ENCODE measurements around the gene FBXO46. TPM values are rescaled to one million over a fixed set of nuclear protein-coding genes. Genes with fewer than 3 reads are reported as not detected.

Gene FBXO46, protein sequence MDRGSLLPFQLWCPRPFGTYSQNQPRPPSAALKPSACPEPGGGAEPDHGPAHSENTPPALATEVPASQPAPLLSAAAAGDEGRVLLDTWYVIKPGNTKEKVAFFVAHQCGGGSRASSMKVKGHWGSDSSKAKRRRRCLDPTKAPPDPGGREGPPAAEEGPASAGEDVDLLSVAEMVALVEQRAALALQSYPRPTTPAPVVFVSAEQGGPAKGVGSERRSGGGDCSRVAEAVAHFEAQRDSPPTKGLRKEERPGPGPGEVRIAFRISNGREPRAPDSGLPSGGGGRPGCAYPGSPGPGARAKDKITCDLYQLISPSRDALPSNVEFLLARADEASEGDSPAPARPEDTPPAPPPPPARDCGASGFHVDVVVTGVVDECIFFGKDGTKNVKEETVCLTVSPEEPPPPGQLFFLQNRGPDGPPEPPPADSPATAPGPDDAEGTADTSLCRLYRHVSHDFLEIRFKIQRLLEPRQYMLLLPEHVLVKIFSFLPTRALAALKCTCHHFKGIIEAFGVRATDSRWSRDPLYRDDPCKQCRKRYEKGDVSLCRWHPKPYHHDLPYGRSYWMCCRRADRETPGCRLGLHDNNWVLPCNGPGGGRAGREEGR
- total RNA-seq (2022; extraction: Qiagen RNA extraction) = 7.8 to 11.1 TPM (median 9.7 TPM) in 5 replicates

GRCh38 chr19:45730368-45731288, at the start of gene FBXO46:
FBXO46 (minus strand) TSS chr19:45730896; CDS start chr19:45713495, 17,401 bp downstream.

DNA sequence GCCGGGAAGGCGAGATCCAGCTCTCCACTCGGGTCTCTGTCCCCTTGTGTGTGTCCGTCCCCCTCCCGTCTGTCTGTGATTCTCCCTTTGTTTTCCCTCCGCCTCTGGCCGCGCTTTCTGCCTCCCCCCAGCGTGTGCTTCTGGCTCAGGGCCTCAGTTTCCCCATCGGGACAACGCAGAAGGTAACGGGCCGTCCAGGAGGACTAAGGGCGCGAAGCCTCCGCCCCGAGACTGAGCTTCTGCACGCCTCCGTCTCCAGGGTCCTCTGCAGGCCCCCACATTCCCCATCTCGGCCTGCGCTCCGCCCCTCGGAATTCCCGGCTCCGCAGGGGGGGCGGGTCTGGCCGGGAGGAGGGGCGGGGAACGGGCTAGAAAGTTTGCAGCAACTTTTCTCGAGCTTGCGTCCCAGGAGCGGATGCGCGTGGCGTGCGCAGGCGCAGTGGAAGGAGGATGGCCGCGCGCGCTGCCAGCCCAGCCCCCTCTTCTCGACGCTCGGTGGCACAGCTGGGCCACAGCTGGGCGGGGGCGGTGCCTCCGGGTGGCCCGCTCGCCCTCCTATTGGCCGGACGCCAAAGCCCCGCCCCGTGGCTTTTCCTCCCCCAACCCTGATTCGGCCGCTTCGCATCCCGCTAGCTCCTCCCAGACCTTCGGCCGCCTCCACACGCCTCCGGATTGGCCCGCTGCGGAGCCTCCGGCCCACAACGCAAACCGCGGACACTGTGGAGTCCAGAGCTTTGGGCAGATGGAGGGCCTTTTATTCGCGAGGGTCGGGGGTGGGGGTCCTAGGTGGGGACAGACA, 38.5 kb upstream of the FBXO46 start, which contains the start of gene SIX5:
SIX5 (minus strand) TSS at position 269 of the 799 bp plus-strand sequence. CDS start 408 bp downstream, outside the sequence.

DNA sequence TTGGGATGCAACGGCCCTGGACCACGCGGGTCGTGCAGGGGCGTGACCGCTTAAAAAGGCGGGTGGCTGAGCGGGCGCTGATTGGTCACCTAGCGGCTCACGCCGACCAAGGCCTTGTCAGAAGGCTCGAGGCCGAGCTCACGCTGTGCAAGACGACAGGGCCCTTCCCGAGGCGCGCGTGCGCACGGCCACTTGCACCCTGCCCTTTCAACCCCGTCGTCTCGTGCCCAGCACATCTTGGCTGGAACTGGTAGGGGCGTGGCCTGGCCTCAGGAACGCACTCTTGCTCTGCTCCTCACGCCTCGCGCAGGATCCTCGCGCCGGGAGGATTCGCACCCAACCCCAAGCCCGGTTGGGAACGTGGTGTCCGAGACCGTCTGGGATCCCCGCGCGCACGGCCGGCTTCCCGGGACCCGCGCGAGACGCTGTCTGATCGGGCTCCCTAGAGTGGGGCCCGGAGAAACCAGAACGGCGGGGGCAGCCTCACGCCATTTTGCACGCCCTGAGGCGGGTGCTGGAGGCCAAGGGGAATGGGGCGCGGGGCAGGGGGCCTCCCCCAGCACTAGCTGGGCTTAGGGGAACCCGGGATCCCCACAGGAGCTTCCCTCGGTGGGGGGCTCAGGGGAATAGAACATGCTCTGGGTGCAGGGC, 2.6 kb upstream of the FBXO46 start, which contains the start of gene MEIOSIN:
MEIOSIN (plus strand) TSS at position 280 of the 651 bp plus-strand sequence. CDS start 1,938 bp downstream, outside the sequence.

DNA sequence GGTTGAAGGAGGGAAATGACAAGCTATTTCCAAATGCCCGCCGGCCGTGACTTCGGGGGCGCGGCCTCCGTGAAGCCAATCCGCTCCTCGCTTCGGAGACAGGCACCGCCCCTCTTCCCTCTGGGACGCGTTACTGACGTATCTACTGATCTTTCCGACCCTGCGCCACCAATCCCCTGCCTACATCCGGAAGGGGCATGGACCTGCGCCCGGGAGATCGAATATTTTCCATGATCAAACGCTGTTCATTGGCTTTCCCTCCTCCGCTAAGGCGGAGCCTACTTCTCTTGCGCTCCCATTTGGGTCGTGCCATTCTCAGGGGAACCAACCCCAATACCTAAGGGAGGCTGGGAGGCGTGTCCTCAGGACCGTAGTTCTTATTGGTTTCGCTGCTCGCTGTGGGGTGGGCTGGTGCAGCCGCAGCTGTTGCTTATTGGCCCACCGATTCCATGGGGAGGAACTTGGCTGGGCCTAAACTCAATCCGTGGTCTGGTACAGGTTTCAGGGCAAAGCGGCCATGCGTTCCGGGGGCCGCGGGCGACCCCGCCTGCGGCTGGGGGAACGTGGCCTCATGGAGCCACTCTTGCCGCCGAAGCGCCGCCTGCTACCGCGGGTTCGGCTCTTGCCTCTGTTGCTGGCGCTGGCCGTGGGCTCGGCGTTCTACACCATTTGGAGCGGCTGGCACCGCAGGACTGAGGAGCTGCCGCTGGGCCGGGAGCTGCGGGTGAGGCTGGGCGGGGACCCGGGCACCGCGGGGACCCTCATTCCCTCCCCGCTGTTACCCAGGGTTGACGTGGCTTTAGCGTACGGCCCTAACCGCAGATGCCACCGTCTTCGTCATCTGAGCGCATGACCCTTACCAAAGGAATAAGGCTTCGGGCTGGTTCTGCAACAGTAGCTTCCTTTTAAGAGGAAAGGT, 38.2 kb downstream of the FBXO46 start, which contains the start of gene QPCTL:
QPCTL (plus strand) TSS at position 480 of the 919 bp plus-strand sequence; CDS start at position 518, 38 bp downstream.

DNA sequence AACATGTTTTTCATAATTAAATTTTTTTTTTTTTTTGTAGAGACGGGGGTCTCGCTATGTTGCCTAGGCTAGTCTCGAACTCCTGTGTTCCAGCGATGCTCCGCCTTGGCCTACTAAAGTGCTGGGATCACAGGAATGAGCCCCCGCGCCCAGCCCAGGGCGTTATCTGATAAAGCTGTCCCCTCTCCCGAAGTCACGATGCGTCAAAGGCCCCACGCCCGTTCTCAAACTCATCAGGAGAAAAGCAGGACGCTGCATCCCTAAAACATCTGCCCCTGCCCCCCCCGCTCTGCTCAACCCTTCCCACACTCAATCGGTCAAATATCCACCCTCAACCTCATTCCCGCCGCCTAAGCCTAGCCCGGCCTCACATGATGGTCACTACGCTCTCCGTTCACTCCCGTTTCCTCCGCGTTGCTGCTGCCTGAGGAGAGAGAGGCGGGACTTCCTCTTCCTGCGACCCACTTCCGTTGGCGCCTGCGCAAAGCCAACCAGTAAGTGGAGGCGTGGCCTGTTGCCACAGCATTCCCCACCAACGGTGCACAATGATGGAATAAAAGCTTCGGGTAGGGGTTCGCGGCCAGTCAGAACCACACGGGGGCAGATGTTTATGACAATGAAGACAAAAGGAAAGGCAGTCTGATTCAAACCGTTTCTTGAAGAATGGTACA, 39.0 kb downstream of the FBXO46 start, which contains the start of gene SNRPD2:
SNRPD2 (minus strand) TSS at position 438 of the 671 bp plus-strand sequence; CDS start at position 373, 65 bp downstream.

DNA sequence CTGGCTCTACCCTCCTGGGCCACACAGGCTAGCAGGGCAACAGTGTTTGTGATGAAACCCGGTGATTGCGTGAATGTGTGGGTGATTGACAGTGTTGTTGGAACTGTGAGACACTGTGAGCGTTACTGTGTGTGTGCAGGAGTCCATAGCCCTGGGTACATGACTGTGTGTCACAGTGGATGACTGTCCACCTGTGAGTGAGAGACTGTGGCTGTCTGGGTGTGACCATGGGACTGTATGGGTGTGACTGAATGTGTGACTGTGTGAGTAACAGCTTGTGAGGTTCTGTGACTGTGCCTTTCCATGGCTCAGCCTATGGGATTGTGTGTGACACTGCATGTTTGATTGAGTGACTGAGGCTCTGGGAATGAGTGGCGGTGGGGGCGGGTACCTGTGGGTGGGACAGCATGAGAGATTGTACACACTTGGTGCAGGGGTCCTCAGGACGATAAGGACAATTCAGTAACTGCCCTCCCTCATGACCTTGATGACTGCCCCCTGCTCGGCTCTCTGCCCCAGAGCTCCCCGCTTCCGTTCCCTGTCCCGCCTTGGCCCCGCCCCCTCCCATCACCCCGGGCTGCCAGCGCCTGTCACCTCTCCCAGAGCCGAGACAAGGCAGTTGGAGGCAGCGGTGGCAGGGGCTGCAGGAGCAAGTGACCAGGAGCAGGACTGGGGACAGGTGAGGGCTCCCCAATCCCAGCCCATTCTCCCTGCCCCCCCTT, 62.9 kb downstream of the FBXO46 start, which contains the start of gene GIPR:
GIPR (plus strand) TSS at position 602 of the 722 bp plus-strand sequence. CDS start 1,300 bp downstream, outside the sequence.

Other genes with a start within 250 kb of the FBXO46 start
- 11.7 to 14.4 TPM (median 12.6 TPM) in 5 replicates for gene RTN2, start 233.8 kb downstream of the FBXO46 start, total RNA-seq (2022; extraction: Qiagen RNA extraction)
- 6.2 to 9.9 TPM (median 6.9 TPM) in 5 replicates for gene PPM1N, start 232.5 kb downstream of the FBXO46 start, total RNA-seq (2022; extraction: Qiagen RNA extraction)
- gene VASP, start 223.4 kb downstream of the FBXO46 start, total RNA-seq (2022; extraction: Qiagen RNA extraction) = 212 to 260 TPM (median 239 TPM) in 5 replicates
- 12.5 to 18.5 TPM (median 16.9 TPM) in 5 replicates for gene OPA3, start 146.1 kb downstream of the FBXO46 start, total RNA-seq (2022; extraction: Qiagen RNA extraction)
- 0.15 to 0.66 TPM (median 0.22 TPM) in 5 replicates for gene GPR4, start 128.7 kb downstream of the FBXO46 start, total RNA-seq (2022; extraction: Qiagen RNA extraction)
- 19.3 to 27.2 TPM (median 23.1 TPM) in 5 replicates for gene EML2, start 91.5 kb downstream of the FBXO46 start, total RNA-seq (2022; extraction: Qiagen RNA extraction)
- gene GIPR, start 62.7 kb downstream of the FBXO46 start, total RNA-seq (2022; extraction: Qiagen RNA extraction) = 2.0 to 3.3 TPM (median 2.9 TPM) in 5 replicates
- 761 to 882 TPM (median 789 TPM) in 5 replicates for gene SNRPD2, start 38.9 kb downstream of the FBXO46 start, total RNA-seq (2022; extraction: Qiagen RNA extraction)
- gene QPCTL, start 38.2 kb downstream of the FBXO46 start, total RNA-seq (2022; extraction: Qiagen RNA extraction) = 6.6 to 9.5 TPM (median 8.7 TPM) in 5 replicates
- gene MEIOSIN, start 2.5 kb upstream of the FBXO46 start, total RNA-seq (2022; extraction: Qiagen RNA extraction) = 0.03 to 0.06 TPM (median 0.05 TPM) in 5 replicates
- gene SIX5, start 38.4 kb upstream of the FBXO46 start, total RNA-seq (2022; extraction: Qiagen RNA extraction) = 16.8 to 31.3 TPM (median 28.9 TPM) in 5 replicates
- 29.1 to 45.4 TPM (median 40.2 TPM) in 5 replicates for gene DMPK, start 51.6 kb upstream of the FBXO46 start, total RNA-seq (2022; extraction: Qiagen RNA extraction)
- 22.5 to 34.8 TPM (median 30.3 TPM) in 5 replicates for gene DMWD, start 61.9 kb upstream of the FBXO46 start, total RNA-seq (2022; extraction: Qiagen RNA extraction)
- gene RSPH6A, start 84.4 kb upstream of the FBXO46 start, total RNA-seq (2022; extraction: Qiagen RNA extraction) = not detected in 5 replicates
- gene SYMPK, start 132.3 kb upstream of the FBXO46 start, total RNA-seq (2022; extraction: Qiagen RNA extraction) = 58.9 to 77.3 TPM (median 71.3 TPM) in 5 replicates
- gene FOXA3, start 133.4 kb upstream of the FBXO46 start, total RNA-seq (2022; extraction: Qiagen RNA extraction) = 0.58 to 1.1 TPM (median 0.89 TPM) in 5 replicates
- 22.7 to 37.9 TPM (median 36.1 TPM) in 5 replicates for gene IRF2BP1, start 155.2 kb upstream of the FBXO46 start, total RNA-seq (2022; extraction: Qiagen RNA extraction)
- 6.4 to 10.3 TPM (median 10.1 TPM) in 5 replicates for gene MYPOP, start 171.7 kb upstream of the FBXO46 start, total RNA-seq (2022; extraction: Qiagen RNA extraction)
- gene NANOS2, start 183.9 kb upstream of the FBXO46 start, total RNA-seq (2022; extraction: Qiagen RNA extraction) = not detected in 5 replicates
- 0.77 to 1.3 TPM (median 1.3 TPM) in 5 replicates for gene NOVA2, start 243.0 kb upstream of the FBXO46 start, total RNA-seq (2022; extraction: Qiagen RNA extraction)

All from A549 treated with AZD2906 at 1 μM for 4 hours (cell line).